NOMO-1 treated with DMSO at 0.1 percent for 48 hours (cell line): ENCODE results near the gene CHEK2.
A peak's percentile ranks its signal among the peaks of the same experiment; 100 is the strongest.
"Not testable (repeated sequence)": the region's sequence is repeated elsewhere in the genome, so short reads cannot be mapped to it uniquely, and the experiment has no call there.

ENCODE experiments used
- DNase-seq: peaks from one replicate; lab custom pipeline; 2025; ENCODE audit not compliant: unreplicated experiment; lab: John Stamatoyannopoulos, UW

CHEK2 gene

GRCh38 chr22:28693041-28693760, 48.4 kb downstream of the CHEK2 start:
- DNase-seq: not testable (repeated sequence)

GRCh38 chr22:28689796-28690195, 51.8 kb downstream of the CHEK2 start:
- DNase-seq: not testable (repeated sequence)

- DNase-seq: not testable (repeated sequence)
Measured at GRCh38 chr22:28682966-28683365, 58.7 kb downstream of the CHEK2 start.

GRCh38 chr22:28680813-28681490, 60.7 kb downstream of the CHEK2 start:
- not testable (repeated sequence) for DNase-seq

- peak; percentile 15 for DNase-seq
Measured at GRCh38 chr22:28679611-28680287, 61.9 kb downstream of the CHEK2 start, which contains the start of gene TTC28. TTC28 (minus strand) TSS chr22:28679840; CDS start chr22:28679723, 117 bp downstream.

GRCh38 chr22:28678778-28679610, 62.6 kb downstream of the CHEK2 start:
- not testable (repeated sequence) for DNase-seq

- DNase-seq: not testable (repeated sequence)
Measured at GRCh38 chr22:28678170-28678569, 63.5 kb downstream of the CHEK2 start.

GRCh38 chr22:28674121-28674563, 67.5 kb downstream of the CHEK2 start:
- peak; percentile 92 for DNase-seq

GRCh38 chr22:28670756-28671155, 70.9 kb downstream of the CHEK2 start:
- peak; percentile 38 for DNase-seq

GRCh38 chr22:28670161-28670560, 71.5 kb downstream of the CHEK2 start:
- peak; percentile 96 for DNase-seq

GRCh38 chr22:28669387-28669786, 72.2 kb downstream of the CHEK2 start:
- DNase-seq: no peak

- DNase-seq: not testable (repeated sequence)
Measured at GRCh38 chr22:28663569-28663942, 78.1 kb downstream of the CHEK2 start.

GRCh38 chr22:28658448-28658847, 83.2 kb downstream of the CHEK2 start:
- DNase-seq: no peak

GRCh38 chr22:28656181-28656580, 85.4 kb downstream of the CHEK2 start:
- DNase-seq: no peak

GRCh38 chr22:28650463-28650862, 91.2 kb downstream of the CHEK2 start:
- DNase-seq: no peak

GRCh38 chr22:28648792-28649191, 92.8 kb downstream of the CHEK2 start:
- no peak for DNase-seq

- DNase-seq: no peak
Measured at GRCh38 chr22:28647216-28647615, 94.4 kb downstream of the CHEK2 start.

GRCh38 chr22:28639321-28639720, 102.3 kb downstream of the CHEK2 start:
- no peak for DNase-seq
